COLO668 (cell line): ENCODE results near the gene HOXA6.

ENCODE experiments used
- DNase-seq: peaks from one replicate; lab custom pipeline; 2025; ENCODE audit not compliant: unreplicated experiment; lab: John Stamatoyannopoulos, UW

Gene HOXA6

GRCh38 chr7:27111751-27112277, 35.8 kb downstream of the HOXA6 start:
- no peak for DNase-seq

DNA sequence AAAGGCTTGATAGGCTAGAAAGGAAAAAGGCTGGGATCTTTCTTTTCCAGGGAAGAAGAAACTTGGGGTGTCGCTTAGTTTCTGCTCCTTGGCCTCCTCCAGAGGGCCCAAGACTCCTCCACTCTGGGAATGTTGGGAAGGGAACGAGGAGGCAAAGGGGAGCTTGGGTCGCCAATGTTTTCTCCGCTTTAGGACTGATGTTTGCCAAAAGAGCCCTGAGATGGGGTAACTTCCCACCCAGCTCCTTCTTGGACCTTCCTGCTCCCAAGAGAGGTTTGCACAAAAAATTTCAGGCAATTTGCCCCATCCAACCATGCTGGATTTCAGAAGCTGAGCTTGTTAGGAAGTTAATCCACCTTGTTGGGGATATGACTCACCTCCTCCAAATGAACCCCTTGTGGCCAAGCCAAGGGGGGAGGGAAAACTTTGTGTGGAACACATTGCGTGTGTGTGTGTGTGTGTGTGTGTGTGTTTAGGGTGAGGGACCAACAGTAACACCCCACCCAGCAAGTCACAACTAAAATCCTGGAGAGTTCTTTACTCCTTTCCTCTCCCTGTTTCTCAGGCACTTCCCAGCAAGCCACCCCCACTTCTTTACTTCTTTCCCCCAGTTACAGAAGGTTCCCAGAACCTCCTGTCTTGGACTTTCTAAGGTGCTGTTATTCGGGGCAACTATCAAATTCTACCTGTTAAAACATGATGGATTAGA, 36.4 kb downstream of the HOXA6 start:
- no peak for DNase-seq

DNA sequence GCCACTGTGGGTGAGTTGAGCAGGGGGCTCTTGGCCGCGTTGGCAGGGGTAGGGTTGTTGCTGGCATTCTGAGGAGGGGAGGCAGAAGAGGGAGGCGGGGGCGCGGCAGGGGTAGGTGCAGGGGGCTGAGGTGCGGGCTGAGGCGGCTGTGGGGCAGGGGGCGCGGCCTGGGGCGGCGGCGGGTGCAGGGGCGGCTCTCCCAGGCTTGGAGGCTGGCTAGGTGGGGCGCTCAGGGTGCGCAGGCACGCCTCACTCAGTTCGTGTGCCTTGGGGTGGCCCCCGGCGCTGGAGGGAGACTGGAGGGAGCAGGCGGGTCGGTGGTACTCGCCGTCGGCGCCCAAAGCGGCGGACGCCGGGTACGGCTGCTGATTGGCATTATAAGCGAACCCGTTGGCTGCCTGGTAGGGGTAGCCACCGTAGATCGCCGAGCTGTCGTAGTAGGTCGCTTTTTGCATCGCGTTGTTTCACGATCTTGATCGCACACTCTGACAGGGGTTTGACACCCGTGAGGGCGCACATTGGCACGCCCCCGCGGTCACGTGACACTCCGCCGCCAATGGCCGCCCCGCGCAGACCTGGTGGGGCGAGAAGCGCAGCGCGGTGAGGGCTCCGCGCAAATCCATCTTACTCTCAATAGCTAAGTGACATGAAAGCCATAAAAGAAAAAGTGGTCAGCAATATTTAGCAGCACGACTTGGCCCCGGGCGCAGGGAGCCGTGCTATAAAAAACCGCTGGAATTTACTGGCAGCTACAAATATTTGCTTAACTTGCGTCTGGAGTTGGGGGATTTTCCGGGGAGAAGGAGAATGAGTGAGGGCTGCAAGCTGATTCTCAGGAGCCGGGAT, 37.2 kb downstream of the HOXA6 start:
- no peak for DNase-seq

- DNase-seq, result no peak
These were observed 37.9 kb downstream of the HOXA6 start for GRCh38 chr7:27109466-27110185.

- DNase-seq, result no peak
These were observed 39.0 kb downstream of the HOXA6 start for GRCh38 chr7:27108390-27109127.

GRCh38 chr7:27107391-27108381, 39.9 kb downstream of the HOXA6 start:
- no peak for DNase-seq

DNA sequence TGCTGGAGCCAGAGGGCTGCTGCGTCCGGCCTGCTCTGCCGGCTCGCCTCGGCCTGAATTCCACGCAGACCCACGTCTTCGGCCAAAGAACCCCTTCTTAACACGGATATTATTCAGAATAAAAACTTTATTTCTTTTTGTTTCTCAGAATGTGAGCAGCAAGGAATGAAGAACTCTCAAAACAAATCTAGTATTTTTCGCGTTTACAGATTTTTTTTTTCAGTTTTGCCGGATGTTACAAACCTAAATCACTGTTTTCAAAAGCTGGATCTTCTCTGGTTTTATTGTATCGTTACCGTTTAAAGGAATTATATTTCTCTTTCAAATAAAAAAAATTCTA, 40.7 kb downstream of the HOXA6 start:
- no peak for DNase-seq

DNA sequence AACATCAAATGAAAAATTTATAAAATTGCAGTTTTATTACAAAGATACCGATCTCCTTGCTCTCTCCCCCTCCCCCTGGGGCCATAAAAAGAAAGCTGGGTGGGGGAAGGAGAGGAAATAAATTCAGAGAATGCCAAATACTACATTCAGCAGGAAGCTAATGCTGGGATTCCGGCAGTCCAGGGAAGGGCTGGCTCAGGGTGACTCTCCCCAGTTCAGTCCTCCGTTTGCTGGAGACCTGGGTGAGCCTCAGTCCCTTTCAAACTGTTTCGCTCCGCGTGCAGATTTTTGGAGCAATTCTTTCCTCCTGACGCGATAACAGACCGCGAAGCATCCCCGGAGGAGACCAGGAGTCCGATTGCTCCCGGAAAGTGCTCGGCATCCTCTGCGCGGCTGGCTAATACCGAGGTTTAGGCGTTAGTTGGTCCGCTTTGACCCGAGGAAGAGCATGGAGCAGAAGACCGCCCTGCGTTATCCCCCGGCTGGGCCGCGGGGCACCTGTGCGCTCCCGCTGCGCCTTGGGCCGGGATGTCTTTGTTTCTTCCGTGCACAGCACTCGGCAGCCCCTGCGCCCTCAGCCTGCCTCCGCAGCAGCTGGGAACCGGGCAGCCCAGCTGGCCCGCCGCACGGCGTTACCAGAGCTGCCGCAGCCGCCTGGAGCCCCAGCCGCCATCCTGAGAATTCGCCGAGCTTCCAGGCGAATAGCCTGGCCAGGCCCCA, 41.2 kb downstream of the HOXA6 start:
- peak; percentile 57 for DNase-seq

- DNase-seq, result no peak
These were observed 42.1 kb downstream of the HOXA6 start for GRCh38 chr7:27105301-27106031.

DNA sequence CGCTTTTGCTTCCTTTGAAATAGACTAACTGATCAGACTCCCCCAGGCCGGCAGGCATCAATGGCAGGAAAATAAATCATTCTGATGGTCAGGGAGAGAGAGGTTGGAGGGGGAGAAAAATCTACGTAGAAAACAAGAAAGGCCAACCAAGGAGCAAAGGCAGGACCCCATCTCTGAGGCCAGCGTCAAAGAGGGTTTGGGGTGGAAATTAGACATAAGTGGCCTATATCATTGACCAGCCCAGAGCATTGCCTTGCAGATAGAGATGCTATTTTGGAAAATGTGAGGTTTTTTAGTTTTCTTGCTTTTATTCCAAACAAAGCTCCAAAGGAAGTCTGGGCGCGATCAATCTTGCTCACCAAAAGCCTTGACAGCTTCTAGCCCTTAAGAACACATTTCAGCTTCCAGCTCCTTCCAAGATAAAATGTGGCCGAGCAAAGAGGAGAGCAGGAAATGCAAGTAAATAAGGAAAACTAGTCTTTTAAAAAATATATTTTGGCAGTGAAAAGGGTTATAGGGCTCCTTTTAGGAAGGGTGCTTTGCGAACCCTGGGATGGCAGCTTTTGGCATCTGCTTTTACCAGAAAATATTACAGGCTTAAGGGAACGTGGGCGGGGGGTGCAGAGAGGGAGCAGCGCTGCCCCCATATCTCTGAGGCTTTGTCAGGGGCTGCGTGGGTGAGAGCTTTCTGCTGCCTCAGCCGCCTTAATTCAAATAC, 43.1 kb downstream of the HOXA6 start:
- DNase-seq, result no peak

- DNase-seq, result no peak
These were observed 43.9 kb downstream of the HOXA6 start for GRCh38 chr7:27103489-27104226.

- DNase-seq, result no peak
These were observed 44.8 kb downstream of the HOXA6 start, which contains the start of gene HOXA2 for GRCh38 chr7:27102581-27103442. TSS of gene HOXA2 (minus strand) at chr7:27102683. CDS start at chr7:27102500, 183 bp downstream.

DNA sequence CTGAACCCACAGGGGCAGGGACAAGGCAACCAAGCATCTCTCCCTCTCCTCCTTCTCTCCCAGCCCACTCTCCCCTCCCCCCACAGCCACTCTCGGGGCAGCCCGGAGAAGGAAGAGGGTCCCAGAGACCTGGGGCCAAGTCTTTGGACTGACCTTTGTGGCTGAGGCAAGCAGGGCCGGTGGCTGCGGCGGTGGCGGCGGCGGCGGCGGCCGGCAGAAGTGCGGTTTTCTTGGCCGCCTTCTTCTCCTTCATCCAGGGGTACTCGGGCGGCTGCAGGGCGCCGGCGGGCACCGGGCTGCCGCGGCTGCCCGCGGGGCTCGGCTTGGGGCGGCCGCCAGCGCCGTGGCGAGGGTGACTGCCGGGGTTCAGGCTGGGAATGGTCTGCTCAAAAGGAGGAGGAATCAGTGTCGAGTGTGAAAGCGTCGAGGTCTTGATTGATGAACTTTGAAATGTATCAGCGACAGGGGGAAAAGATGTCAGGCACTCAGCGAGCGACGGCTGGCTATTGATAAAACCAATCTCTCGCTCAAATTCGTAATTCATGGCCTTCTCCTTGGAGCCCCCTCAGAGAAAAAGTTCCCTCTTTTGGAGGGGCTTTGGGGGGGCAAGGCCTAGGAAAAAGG, 45.5 kb downstream of the HOXA6 start:
- DNase-seq, result no peak

DNA sequence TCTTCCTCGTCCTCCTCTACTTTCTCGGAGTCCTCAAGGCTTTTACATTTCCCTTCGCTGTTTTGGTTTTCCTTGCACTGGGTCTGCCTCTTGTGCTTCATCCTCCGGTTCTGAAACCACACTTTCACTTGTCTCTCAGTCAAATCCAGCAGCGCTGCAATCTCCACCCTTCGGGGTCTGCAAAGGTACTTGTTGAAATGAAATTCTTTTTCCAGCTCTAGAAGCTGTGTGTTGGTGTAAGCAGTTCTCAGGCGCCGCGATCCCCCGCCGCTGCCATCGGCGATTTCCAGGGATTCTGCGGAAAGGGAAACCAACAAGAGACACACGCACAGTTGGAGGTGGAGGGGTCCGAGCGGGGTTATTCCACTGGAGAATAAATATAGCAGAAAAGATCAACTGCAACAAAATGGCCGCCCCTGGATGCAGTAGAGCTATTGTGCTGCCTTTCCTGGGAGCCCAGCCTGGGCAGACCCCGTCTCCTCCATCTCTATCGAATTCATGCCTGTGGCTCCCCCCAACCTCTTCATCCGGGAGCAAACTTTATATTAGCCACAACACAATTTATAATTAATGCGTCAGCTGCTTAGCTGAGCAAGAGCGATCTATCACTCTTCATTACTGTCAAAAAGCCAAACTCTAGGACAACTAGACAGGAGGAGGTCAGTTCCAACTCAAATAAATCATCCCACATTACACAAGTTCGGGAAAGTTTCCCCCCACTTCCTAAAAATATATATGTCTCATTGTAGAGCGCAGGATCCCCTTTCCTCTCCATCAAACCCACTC, 46.2 kb downstream of the HOXA6 start:
- no peak for DNase-seq

DNA sequence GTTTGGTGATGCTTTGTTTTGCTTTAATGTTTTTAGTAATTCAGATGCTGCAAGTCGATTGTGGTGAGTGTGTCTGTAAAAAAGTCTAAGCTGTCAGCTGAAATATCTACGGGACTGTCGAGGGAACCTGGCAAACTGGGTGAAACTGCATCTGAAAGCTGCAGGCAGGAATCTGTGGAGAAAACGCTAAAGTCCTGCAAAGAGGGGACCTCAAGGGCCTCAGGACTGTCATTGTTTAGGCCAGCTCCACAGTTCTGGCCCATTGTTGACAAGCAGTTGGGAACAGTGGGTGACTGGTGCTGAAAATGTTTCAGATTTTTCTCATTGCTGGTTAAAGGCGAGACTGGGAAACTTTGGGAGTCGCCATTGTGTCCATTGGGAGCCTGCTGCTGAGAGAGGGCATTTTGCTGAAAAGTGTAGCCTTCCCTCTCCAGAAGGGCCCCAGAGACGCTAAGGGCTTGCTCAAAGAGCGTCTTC, 46.8 kb downstream of the HOXA6 start:
- no peak for DNase-seq
